HCT116 (cell line): ENCODE measurements around the gene KIFAP3. TPM values are rescaled to one million over a fixed set of nuclear protein-coding genes. Genes with fewer than 3 reads are reported as not detected.

ENCODE experiments used
- ATAC-seq: fragments of 200-7000 bp; cut with Tn5 transposase; 2 replicates; pipeline ENCODE4 v1.9.1; 2020; ENCODE audit warnings: mild to moderate bottlenecking, moderate library complexity
- BruUV-seq: library from RNA; stranded (reverse); fragments of 400-500 nt; replicated peaks from 2 replicates; lab custom pipeline; 2021; lab: Mats Ljungman, UMichigan
- CTCF ChIA-PET: fragments of 300-600 bp; sonication (Branson Sonifier 250); formaldehyde crosslinking; loops from one replicate; lab custom pipeline; 2021; ENCODE audit warnings: antibody characterized with exemption; lab: Charles Lee
- POLR2A ChIA-PET: fragments of 300-600, 350-600 bp; sonication (Branson Sonifier 250); formaldehyde crosslinking; loops from one replicate; lab custom pipeline; 2021; ENCODE audit warnings: antibody characterized with exemption; lab: Charles Lee
- RAD21 ChIA-PET, 2 experiments: fragments of 300-600 bp; sonication (Branson Sonifier 250); formaldehyde crosslinking; loops; one replicate each; lab custom pipeline; 2023; ENCODE audit warnings: low total read pairs in 2 of 2; ENCODE audit not compliant: uncharacterized antibody in 2 of 2, unreplicated experiment in 2 of 2, low non-redundant PET in 1 of 2; lab: Charles Lee
- DNase-seq: peaks from one replicate; pipeline ENCODE4 v3.0.0-alpha.2; 2010; ENCODE audit warnings: low read depth, low spot score
- H2AFZ ChIP-seq: fragments of 200-600 bp; shearing (Covaris generic), sonication (generic); 2 replicates; pipeline ENCODE4 v1.6.1; 2017; ENCODE audit warnings: low read depth, mixed run types, mixed read lengths, antibody characterized with exemption, low read length; ENCODE audit not compliant: poor library complexity, severe bottlenecking
- H3K27ac ChIP-seq: 2 replicates; pipeline ENCODE4 v1.5.1; 2012; ENCODE audit warnings: low read depth, low read length
- H3K27me3 ChIP-seq: fragments of 200-600 bp; sonication (generic); 2 replicates; pipeline ENCODE4 v1.6.1; 2016; ENCODE audit warnings: mixed run types, low read length, mixed read lengths; ENCODE audit not compliant: insufficient read depth
- H3K36me3 ChIP-seq, 2 experiments: fragments of 200-500 bp in 1 of 2; fragments of 200-600 bp in 1 of 2; sonication (Bioruptor generic) in 1 of 2; sonication (generic) in 1 of 2; 2 replicates each; pipeline versions ENCODE4 v1.5.1 to v1.6.1; 2014 to 2016; ENCODE audit warnings: low read length in 2 of 2, inconsistent platforms in 1 of 2, mixed read lengths in 1 of 2, mixed run types in 1 of 2; ENCODE audit not compliant: insufficient read depth in 2 of 2, control insufficient read depth in 1 of 2
- H3K4me1 ChIP-seq, 2 experiments: fragments of 200-600 bp in 1 of 2; sonication (generic) in 1 of 2; 2 replicates each; pipeline versions ENCODE4 v1.5.1 to v1.6.1; 2012 to 2017; ENCODE audit warnings: low read length in 2 of 2, inconsistent platforms in 1 of 2, mild to moderate bottlenecking in 1 of 2, mixed read lengths in 1 of 2, mixed run types in 1 of 2, moderate library complexity in 1 of 2; ENCODE audit not compliant: insufficient read depth in 2 of 2, control insufficient read depth in 1 of 2
- H3K4me2 ChIP-seq: fragments of 200-600 bp; sonication (generic); 2 replicates; pipeline ENCODE4 v1.6.1; 2017; ENCODE audit warnings: mixed run types, low read length, mixed read lengths
- H3K4me3 ChIP-seq, 2 experiments: fragments of 200-600 bp in 1 of 2; sonication (generic) in 1 of 2; replicated peaks in 1 of 2; 2 replicates each; pipeline ENCODE4 v1.5.1; 2011 to 2016; ENCODE audit warnings: low read length in 2 of 2, control low read depth in 1 of 2, low read depth in 1 of 2, mild to moderate bottlenecking in 1 of 2, mixed read lengths in 1 of 2, mixed run types in 1 of 2
- H3K79me2 ChIP-seq: fragments of 200-600 bp; sonication (generic); 2 replicates; pipeline ENCODE4 v1.6.1; 2017; ENCODE audit warnings: mild to moderate bottlenecking, mixed run types, low read length, moderate library complexity, mixed read lengths; ENCODE audit not compliant: insufficient read depth
- H3K9ac ChIP-seq: fragments of 200-600 bp; sonication (generic); 2 replicates; pipeline ENCODE4 v1.6.1; 2016; ENCODE audit warnings: low read length, mixed read lengths
- H3K9me2 ChIP-seq: fragments of 200-600 bp; sonication (generic), shearing (Covaris generic); 2 replicates; pipeline ENCODE4 v1.6.1; 2017; ENCODE audit warnings: mixed run types, mild to moderate bottlenecking, moderate library complexity; ENCODE audit not compliant: insufficient read depth
- H3K9me3 ChIP-seq, 2 experiments: fragments of 200-500 bp in 1 of 2; fragments of 200-600 bp in 1 of 2; sonication (Bioruptor generic) in 1 of 2; sonication (generic) in 1 of 2; 2 replicates each; pipeline ENCODE4 v1.6.1; 2014 to 2017; ENCODE audit warnings: low read length in 2 of 2, mixed read lengths in 2 of 2, inconsistent platforms in 1 of 2, low read depth in 1 of 2, mild to moderate bottlenecking in 1 of 2, mixed run types in 1 of 2, moderate library complexity in 1 of 2; ENCODE audit not compliant: control insufficient read depth in 1 of 2, insufficient read depth in 1 of 2
- H4K20me1 ChIP-seq: fragments of 200-600 bp; sonication (generic), shearing (Covaris generic); 2 replicates; pipeline ENCODE4 v1.6.1; 2017; ENCODE audit warnings: mixed run types, mild to moderate bottlenecking, moderate library complexity; ENCODE audit not compliant: insufficient read depth
- CBX3 ChIP-seq: IDR thresholded peaks from 2 replicates; pipeline ENCODE4 v1.6.1; 2012; ENCODE audit warnings: low read depth
- CEBPB ChIP-seq: IDR thresholded peaks from 2 replicates; pipeline ENCODE4 v1.6.1; 2012; ENCODE audit warnings: low read depth
- EZH2phosphoT487 ChIP-seq: fragments of 200-600 bp; IDR thresholded peaks from 2 replicates; pipeline ENCODE4 v1.6.1; 2018; ENCODE audit warnings: antibody characterized with exemption, borderline replicate concordance
- FOSL1 ChIP-seq: IDR thresholded peaks from 2 replicates; pipeline ENCODE4 v1.6.1; 2012; ENCODE audit warnings: low read depth
- JUND ChIP-seq: IDR thresholded peaks from 2 replicates; pipeline ENCODE4 v1.6.1; 2012
- POLR2A ChIP-seq: IDR thresholded peaks from 2 replicates; pipeline ENCODE4 v1.7.0; 2011; ENCODE audit warnings: borderline replicate concordance; ENCODE audit not compliant: insufficient read depth, insufficient read length; ENCODE audit errors: extremely low read depth
- POLR2AphosphoS5 ChIP-seq: IDR thresholded peaks from 2 replicates; pipeline ENCODE4 v1.6.1; 2011; ENCODE audit warnings: mild to moderate bottlenecking, low read depth, low read length, moderate library complexity
- RAD21 ChIP-seq: IDR thresholded peaks from 2 replicates; pipeline ENCODE4 v1.6.1; 2012; ENCODE audit warnings: low read depth, mild to moderate bottlenecking
- SIN3A ChIP-seq: IDR thresholded peaks from 2 replicates; pipeline ENCODE4 v1.6.1; 2012; ENCODE audit warnings: low read depth
- SP1 ChIP-seq: IDR thresholded peaks from 2 replicates; pipeline ENCODE4 v1.6.1; 2012; ENCODE audit warnings: low read depth
- SRF ChIP-seq: IDR thresholded peaks from 2 replicates; pipeline ENCODE4 v1.6.1; 2012; ENCODE audit warnings: low read depth
- ZNF274 ChIP-seq: fragments of 200-500 bp; sonication (Bioruptor generic); IDR thresholded peaks from 2 replicates; pipeline ENCODE4 v1.6.1; 2014; ENCODE audit warnings: mild to moderate bottlenecking, low read depth, low read length, inconsistent platforms
- intact Hi-C: fragments of 100-400 bp; cut with micrococcal nuclease; formaldehyde crosslinking; loops from 2 replicates; pipeline ENCODE4 v1.10.0; 2022
- total RNA-seq: library from RNA; stranded (reverse); gene quantifications from one replicate; pipeline ENCODE4 v1.2.1, GENCODE V29; 2021; ENCODE audit not compliant: unreplicated experiment
- TF ChIP-seq, protein P1 (sequence below): IDR thresholded peaks from 2 replicates; pipeline ENCODE4 v1.6.1; 2012; ENCODE audit warnings: low read depth
- TF ChIP-seq, protein P2 (sequence below), 3 experiments: fragments of 200-600 bp in 1 of 3; sonication (generic) in 1 of 3; IDR thresholded peaks in 2 of 3; conservative IDR thresholded peaks in 1 of 3; 2 replicates each; pipeline ENCODE4 v1.5.1; 2012 to 2017; ENCODE audit warnings: low read depth in 2 of 3, low read length in 2 of 3, antibody characterized with exemption in 1 of 3, borderline replicate concordance in 1 of 3, control low read depth in 1 of 3, mild to moderate bottlenecking in 1 of 3, mixed read lengths in 1 of 3, mixed run types in 1 of 3, moderate library complexity in 1 of 3; ENCODE audit not compliant: insufficient read depth in 1 of 3

Gene KIFAP3
- total RNA-seq, 1 experiment from 2014 or later = 10.8 TPM

DNA sequence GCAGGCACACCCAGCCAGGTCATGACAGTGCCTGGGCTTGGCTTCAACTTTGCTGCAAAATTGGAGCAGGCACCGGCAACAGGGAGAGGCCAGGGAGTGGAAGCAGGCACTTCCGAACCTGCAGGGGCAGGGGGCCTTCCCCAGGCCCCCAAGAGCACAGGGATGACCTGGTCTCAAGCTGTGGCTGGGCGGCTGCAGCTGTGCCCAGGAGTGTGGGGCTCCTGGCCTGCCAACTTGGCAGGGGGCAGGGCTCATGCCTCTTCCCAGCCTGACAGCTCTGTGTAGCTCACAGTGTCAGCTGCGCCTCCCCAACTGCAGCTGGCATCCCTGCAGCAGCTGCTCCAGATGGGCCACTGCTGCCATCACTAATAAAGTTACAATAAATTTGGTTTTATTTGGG is 129.3 kb downstream of the KIFAP3 start:
- no TSS peak for BruUV-seq

DNA sequence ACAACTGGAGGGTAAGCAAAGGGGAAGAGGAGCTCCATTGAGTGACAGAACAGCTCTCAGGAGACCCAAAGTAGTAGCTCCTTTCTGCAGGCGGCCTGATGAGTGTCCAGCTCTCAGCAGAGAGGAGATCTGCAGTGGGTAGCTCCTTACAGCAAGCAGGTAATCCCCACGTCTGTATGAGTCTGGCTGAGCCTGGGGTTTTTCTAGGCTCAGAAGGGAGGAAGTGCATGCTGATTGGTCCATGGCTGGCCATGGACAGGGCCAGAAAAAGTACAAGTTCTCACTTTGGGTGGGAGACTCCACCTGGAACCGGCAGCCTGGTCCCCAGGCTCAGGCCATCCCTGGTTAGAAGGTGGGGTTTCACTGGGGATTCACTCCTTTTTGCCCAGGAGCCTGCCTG is 129.9 kb downstream of the KIFAP3 start:
- ChIA-PET RAD21 (no interaction called here), CTCF (no interaction called here), POLR2A (no interaction called here)
- DNase-seq = no peak
- ATAC-seq = no peak
- intact Hi-C loops = no loop called here
- no TSS peak for BruUV-seq
- no peak overlapping the region for H3K9ac ChIP-seq
- H3K9me3 ChIP-seq = no peaks in the 10 kb centered on the region
- H3K4me3 ChIP-seq = no peak overlapping the region
- TF ChIP-seq POLR2AphosphoS5 (no peak), ZNF274 (no peak), SRF (no peak), POLR2A (no peak), CEBPB (no peak), SP1 (no peak), CBX3 (no peak), EZH2phosphoT487 (no peak), RAD21 (no peak), JUND (no peak), FOSL1 (no peak), SIN3A (no peak)
- TF ChIP-seq, protein P1, sequence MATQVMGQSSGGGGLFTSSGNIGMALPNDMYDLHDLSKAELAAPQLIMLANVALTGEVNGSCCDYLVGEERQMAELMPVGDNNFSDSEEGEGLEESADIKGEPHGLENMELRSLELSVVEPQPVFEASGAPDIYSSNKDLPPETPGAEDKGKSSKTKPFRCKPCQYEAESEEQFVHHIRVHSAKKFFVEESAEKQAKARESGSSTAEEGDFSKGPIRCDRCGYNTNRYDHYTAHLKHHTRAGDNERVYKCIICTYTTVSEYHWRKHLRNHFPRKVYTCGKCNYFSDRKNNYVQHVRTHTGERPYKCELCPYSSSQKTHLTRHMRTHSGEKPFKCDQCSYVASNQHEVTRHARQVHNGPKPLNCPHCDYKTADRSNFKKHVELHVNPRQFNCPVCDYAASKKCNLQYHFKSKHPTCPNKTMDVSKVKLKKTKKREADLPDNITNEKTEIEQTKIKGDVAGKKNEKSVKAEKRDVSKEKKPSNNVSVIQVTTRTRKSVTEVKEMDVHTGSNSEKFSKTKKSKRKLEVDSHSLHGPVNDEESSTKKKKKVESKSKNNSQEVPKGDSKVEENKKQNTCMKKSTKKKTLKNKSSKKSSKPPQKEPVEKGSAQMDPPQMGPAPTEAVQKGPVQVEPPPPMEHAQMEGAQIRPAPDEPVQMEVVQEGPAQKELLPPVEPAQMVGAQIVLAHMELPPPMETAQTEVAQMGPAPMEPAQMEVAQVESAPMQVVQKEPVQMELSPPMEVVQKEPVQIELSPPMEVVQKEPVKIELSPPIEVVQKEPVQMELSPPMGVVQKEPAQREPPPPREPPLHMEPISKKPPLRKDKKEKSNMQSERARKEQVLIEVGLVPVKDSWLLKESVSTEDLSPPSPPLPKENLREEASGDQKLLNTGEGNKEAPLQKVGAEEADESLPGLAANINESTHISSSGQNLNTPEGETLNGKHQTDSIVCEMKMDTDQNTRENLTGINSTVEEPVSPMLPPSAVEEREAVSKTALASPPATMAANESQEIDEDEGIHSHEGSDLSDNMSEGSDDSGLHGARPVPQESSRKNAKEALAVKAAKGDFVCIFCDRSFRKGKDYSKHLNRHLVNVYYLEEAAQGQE = no peak
- TF ChIP-seq, protein P2, sequence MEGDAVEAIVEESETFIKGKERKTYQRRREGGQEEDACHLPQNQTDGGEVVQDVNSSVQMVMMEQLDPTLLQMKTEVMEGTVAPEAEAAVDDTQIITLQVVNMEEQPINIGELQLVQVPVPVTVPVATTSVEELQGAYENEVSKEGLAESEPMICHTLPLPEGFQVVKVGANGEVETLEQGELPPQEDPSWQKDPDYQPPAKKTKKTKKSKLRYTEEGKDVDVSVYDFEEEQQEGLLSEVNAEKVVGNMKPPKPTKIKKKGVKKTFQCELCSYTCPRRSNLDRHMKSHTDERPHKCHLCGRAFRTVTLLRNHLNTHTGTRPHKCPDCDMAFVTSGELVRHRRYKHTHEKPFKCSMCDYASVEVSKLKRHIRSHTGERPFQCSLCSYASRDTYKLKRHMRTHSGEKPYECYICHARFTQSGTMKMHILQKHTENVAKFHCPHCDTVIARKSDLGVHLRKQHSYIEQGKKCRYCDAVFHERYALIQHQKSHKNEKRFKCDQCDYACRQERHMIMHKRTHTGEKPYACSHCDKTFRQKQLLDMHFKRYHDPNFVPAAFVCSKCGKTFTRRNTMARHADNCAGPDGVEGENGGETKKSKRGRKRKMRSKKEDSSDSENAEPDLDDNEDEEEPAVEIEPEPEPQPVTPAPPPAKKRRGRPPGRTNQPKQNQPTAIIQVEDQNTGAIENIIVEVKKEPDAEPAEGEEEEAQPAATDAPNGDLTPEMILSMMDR (IDR thresholded peaks at IDR 0.05 in 2 of 3, conservative IDR thresholded peaks at IDR 0.05 in 1 of 3; ENCODE audit: borderline replicate concordance in 1 of 3, insufficient read depth in 1 of 3, low read depth in 2 of 3, low read length in 2 of 3) = no peak
- no peaks in the 10 kb centered on the region for H3K79me2 ChIP-seq
- H3K36me3 ChIP-seq = no peaks in the 10 kb centered on the region
- no peak overlapping the region for H2AFZ ChIP-seq
- no peaks in the 10 kb centered on the region for H4K20me1 ChIP-seq
- no peak overlapping the region for H3K27ac ChIP-seq
- H3K4me2 ChIP-seq = no peak overlapping the region
- no peaks in the 10 kb centered on the region for H3K9me2 ChIP-seq
- H3K4me1 ChIP-seq = peaks cover 0 to 2% of the 10 kb centered on the region in 2 experiments; a peak in 1 of 4 replicates
- no peaks in the 10 kb centered on the region for H3K27me3 ChIP-seq

More for the DNA sequence above, 129.3 kb downstream of the KIFAP3 start:
- ChIA-PET RAD21 (no interaction called here), CTCF (no interaction called here)
- Histone ChIP-seq H4K20me1 (no peaks in the 10 kb centered on the region), H3K4me1 (peaks cover 0 to 2% of the 10 kb centered on the region in 2 experiments; a peak in 1 of 4 replicates), H3K27me3 (no peaks in the 10 kb centered on the region), H3K27ac (no peak overlapping the region), H3K9me2 (no peaks in the 10 kb centered on the region), H3K9ac (no peak overlapping the region), H2AFZ (no peak overlapping the region), H3K79me2 (no peaks in the 10 kb centered on the region)
- intact Hi-C loops = no loop called here
- no peak for TF ChIP-seq ZNF274
- no peak for TF ChIP-seq FOSL1
- TF ChIP-seq POLR2AphosphoS5 = no peak
- TF ChIP-seq, all 23 proteins: peak for 0
- ATAC-seq (no peak), DNase-seq (no peak)
- Histone ChIP-seq H3K4me2 (no peak overlapping the region), H3K4me3 (no peak overlapping the region), H3K36me3 (no peaks in the 10 kb centered on the region), H3K9me3 (no peaks in the 10 kb centered on the region)
- POLR2A ChIA-PET = no interaction called here
